LNCaP clone FGC (cell line): ENCODE measurements around the gene PRSS33.
A peak's percentile ranks its signal among the peaks of the same experiment; 100 is the strongest.

Source experiments
- DNase-seq: peaks from one replicate; pipeline ENCODE4 v3.0.0-alpha.2; 2011; ENCODE audit warnings: low read depth
- H3K4me3 ChIP-seq: 2 replicates; pipeline ENCODE4 v1.5.1; 2011; ENCODE audit warnings: mild to moderate bottlenecking, low read depth, low read length, control low read depth
- CTCF ChIP-seq: IDR thresholded peaks from 2 replicates; pipeline ENCODE4 v1.5.1; 2012; ENCODE audit warnings: mild to moderate bottlenecking; ENCODE audit not compliant: control insufficient read depth, insufficient read depth; ENCODE audit errors: extremely low read depth

The PRSS33 gene

GRCh38 chr16:2786061-2786825 lies 1.1 kb downstream of the PRSS33 start:
- H3K4me3 ChIP-seq, result no peak overlapping the region
- no peak for DNase-seq
- no peak for TF ChIP-seq CTCF

- no peak for DNase-seq
- H3K4me3 ChIP-seq, result no peak overlapping the region
- TF ChIP-seq CTCF, result peak; percentile 17; the same call in 1 of the 2 replicates
Measured at GRCh38 chr16:2785101-2785991, 2.0 kb downstream of the PRSS33 start.

- no peak for TF ChIP-seq CTCF
- DNase-seq, result no peak
- H3K4me3 ChIP-seq, result no peak overlapping the region
Measured at GRCh38 chr16:2784358-2785100, 2.8 kb downstream of the PRSS33 start.

DNA sequence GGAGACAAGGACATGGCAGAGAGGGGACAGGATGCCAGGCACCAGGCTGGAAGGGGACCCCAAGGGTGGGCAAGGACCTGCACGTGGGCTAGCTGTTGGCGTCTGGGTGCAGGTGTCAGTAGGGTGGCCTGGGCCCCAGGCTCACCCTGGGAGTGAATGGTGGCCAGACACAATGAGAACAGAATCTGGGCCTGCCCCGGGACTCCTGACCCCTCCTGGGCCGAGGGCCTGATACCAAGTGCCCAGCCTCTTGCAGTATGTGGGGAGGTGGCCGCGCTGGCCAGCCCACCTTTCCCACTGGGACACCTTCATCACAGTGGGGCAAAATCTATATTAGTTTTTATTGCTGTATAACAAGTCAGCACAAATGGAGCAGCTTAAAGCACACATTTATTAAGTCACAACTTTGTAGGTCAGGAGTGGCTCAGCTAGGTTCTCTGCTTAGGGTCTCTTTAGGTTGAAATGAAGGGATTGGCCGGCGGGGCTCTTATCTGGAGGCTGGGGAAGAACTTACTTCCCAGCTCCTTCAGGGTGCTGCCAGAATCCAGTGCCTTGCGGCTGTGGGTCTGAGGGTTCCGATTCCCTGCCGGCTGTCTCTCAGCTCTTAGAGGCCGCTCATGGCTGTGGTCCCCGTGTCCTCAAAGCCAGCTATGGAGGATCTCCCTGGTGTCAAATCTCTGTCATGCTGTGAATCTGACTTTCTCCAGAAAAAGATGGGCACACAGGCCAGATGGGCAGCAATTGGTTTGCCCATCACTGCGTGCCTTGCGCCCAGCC lies 3.6 kb downstream of the PRSS33 start:
- no peak overlapping the region for H3K4me3 ChIP-seq
- DNase-seq, result no peak
- no peak for TF ChIP-seq CTCF

- H3K4me3 ChIP-seq, result no peak overlapping the region
- no peak for DNase-seq
- TF ChIP-seq CTCF, result no peak
Measured at GRCh38 chr16:2782583-2783351, 4.6 kb downstream of the PRSS33 start.
